Large intestine (tissue), 3 donors: ENCODE measurements around the gene CTNNA3. TPM values are rescaled to one million over a fixed set of nuclear protein-coding genes. Genes with fewer than 3 reads are reported as not detected.
"Not testable (repeated sequence)": the region's sequence is repeated elsewhere in the genome, so short reads cannot be mapped to it uniquely, and the experiment has no call there.

Experiments used
- DNase-seq, 2 donors: peaks; one replicate each; pipeline versions ENCODE4 v3.0.0 to v3.0.0-alpha.2; 2013
- H3K27ac ChIP-seq: one replicate; pipeline ENCODE4 v1.5.1; 2013; ENCODE audit warnings: low read length
- H3K27me3 ChIP-seq: 2 replicates; pipeline ENCODE4 v1.6.1; 2013; ENCODE audit warnings: low read length; ENCODE audit not compliant: control insufficient read depth, insufficient read depth
- H3K36me3 ChIP-seq: 2 replicates; pipeline ENCODE4 v1.6.1; 2013; ENCODE audit warnings: low read length; ENCODE audit not compliant: control insufficient read depth, insufficient read depth
- H3K4me1 ChIP-seq: one replicate; pipeline ENCODE4 v1.6.1; 2013; ENCODE audit warnings: low read length; ENCODE audit not compliant: control insufficient read depth, insufficient read depth
- H3K4me3 ChIP-seq: one replicate; pipeline ENCODE4 v1.5.1; 2013; ENCODE audit warnings: low read length
- H3K9me3 ChIP-seq: one replicate; pipeline ENCODE4 v1.6.1; 2013; ENCODE audit warnings: mild to moderate bottlenecking, low read depth, low read length, moderate library complexity; ENCODE audit not compliant: control insufficient read depth
- WGBS: methylation state at CpG from one replicate; pipeline ENCODE4 v1.1.5; 2013; ENCODE audit warnings: low lambda C conversion rate; ENCODE audit not compliant: insufficient coverage; 5-methylcytosine and 5-hydroxymethylcytosine counted together
- polyA plus RNA-seq: library from polyadenylated mRNA; unstranded; fragments of 120-200 nt; gene quantifications from one replicate; pipeline ENCODE4 v1.2.1, GENCODE V29; 2013

The CTNNA3 gene
- polyA plus RNA-seq, 1 donor, result 2.3 TPM

DNA sequence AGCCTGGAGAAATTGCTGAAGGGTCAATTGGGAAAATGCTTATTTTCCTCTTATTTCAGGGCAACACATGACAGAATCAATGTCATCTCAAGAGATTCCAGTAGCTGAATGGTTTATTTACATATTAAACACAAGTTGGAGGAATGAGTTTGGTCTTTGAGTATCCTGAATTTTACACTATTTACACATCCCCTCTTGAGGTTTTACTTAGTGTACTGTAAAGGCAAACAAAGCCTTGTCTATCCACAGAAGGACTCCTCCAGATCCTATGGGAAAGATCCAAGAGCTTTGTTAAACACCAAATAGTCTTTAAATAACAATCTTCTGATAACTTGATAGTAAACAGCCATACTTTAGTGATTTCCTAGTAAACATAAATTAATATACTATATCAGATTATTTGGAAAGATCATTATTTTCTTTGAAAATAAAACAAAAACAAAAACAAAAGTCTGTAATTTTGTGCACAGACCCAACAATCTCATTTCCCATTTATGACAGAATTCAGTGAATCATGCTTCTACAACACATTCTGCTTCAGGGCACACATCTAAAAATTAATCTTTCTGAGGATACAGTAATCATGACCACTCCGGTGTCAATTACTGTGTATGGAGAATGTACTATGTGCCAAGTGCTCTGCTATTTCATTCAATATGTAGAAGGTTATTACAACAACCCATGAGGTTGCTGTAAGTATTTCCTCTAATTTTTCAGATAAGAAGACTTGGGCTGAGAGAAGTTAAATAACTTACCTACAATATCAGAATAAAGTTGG, 1345.2 kb downstream of the CTNNA3 start:
- no peaks in the 10 kb centered on the region for H3K36me3 ChIP-seq
- WGBS, result no CpG with 5 or more reads among the region's 1 CpG
- no peak overlapping the region for H3K27ac ChIP-seq
- no peak overlapping the region for H3K4me3 ChIP-seq
- DNase-seq, result no peak
- no peaks in the 10 kb centered on the region for H3K9me3 ChIP-seq
- no peaks in the 10 kb centered on the region for H3K4me1 ChIP-seq
- H3K27me3 ChIP-seq, result no peaks in the 10 kb centered on the region

DNA sequence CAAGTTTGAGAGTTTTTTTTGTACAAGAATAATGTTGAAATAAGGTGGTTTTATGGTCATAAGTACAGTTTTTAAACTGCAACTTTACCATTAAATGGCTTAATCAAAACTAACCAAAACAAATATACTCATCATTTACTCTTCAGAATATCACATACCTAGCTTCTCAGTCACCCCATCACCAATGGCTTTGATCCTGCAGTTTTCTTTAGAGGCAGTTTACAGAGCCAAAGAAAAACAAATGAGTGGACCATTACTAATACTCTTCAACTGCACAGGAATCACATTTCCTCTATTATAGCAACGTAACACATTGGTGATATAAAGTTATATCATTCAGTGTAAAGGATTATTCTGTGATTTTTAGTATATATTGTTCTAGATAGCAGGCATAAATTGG, 1346.3 kb downstream of the CTNNA3 start:
- no peak for DNase-seq
- WGBS, result no CpG with 5 or more reads among the region's 1 CpG
- H3K27me3 ChIP-seq, result no peaks in the 10 kb centered on the region
- H3K4me3 ChIP-seq, result no peak overlapping the region
- no peaks in the 10 kb centered on the region for H3K36me3 ChIP-seq
- H3K9me3 ChIP-seq, result no peaks in the 10 kb centered on the region
- no peaks in the 10 kb centered on the region for H3K4me1 ChIP-seq
- H3K27ac ChIP-seq, result no peak overlapping the region

DNA sequence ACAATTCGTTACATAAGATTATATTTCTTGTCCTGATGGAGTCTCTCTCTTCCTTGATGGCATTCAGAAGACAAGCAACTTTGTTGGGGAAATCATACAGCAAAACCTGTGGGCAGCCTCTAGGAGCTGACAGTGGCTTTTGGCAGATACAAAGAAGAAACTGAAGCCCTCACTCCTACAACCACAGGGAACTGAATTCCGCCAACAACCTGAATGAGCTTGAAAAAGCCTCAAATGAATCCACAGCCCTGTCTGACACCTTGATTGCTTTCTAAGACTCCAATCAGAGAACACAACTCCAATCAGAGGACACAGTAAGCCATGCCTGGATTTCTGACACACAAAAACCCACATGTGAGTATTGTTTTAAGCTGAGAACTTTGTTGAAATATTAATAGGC, 1346.9 kb downstream of the CTNNA3 start:
- H3K4me1 ChIP-seq, result no peaks in the 10 kb centered on the region
- H3K9me3 ChIP-seq, result no peaks in the 10 kb centered on the region
- DNase-seq, result no peak
- H3K27me3 ChIP-seq, result no peaks in the 10 kb centered on the region
- no peak overlapping the region for H3K27ac ChIP-seq
- no peak overlapping the region for H3K4me3 ChIP-seq
- no peaks in the 10 kb centered on the region for H3K36me3 ChIP-seq
- WGBS, result 100% methylated on average over 1 of the region's 2 CpGs

DNA sequence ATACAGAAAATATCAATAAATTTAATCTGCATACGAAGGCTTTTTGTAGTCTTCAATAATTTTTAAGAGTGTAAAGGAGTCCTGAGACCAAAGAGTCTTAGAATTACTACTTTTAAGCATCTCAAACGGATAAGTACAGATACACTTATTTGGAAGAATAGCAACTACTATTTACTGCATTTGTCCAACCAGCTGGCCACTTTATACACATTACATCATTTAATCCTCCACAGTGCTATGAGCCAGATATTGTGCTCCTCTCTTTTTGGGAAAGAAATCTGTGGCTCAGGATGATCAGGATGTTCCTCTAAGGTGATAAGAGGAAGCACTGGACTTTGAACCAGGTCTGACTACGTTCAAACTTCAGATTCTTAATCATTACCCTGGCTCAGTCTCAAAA, 1358.8 kb downstream of the CTNNA3 start:
- Histone ChIP-seq H3K36me3 (no peaks in the 10 kb centered on the region), H3K27ac (no peak overlapping the region), H3K9me3 (no peaks in the 10 kb centered on the region), H3K4me1 (no peaks in the 10 kb centered on the region), H3K4me3 (no peak overlapping the region), H3K27me3 (no peaks in the 10 kb centered on the region)
- 88% methylated on average over 2 of the region's 3 CpGs for WGBS
- no peak for DNase-seq

DNA sequence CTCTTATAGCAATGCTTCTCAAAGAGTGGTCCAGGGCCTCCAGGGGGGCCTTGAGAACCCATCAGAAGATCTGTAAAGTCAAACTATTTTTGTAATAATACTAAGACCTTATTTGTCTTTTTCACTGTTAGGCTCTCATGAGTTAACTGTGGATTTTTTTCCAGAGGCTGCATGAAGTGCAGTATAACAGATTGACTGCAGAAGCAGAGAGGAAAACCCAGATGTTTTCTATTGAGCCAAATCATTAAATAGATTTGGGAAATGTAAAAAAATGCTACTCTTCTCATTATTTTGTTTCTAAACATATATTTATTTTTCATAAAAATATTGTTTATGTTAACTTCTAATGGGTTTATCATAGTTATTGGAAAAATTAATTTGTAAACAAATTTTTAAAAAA, 1359.2 kb downstream of the CTNNA3 start:
- no peaks in the 10 kb centered on the region for H3K36me3 ChIP-seq
- no peaks in the 10 kb centered on the region for H3K4me1 ChIP-seq
- no peak for DNase-seq
- no peak overlapping the region for H3K4me3 ChIP-seq
- no peak overlapping the region for H3K27ac ChIP-seq
- no peaks in the 10 kb centered on the region for H3K9me3 ChIP-seq
- no peaks in the 10 kb centered on the region for H3K27me3 ChIP-seq

DNA sequence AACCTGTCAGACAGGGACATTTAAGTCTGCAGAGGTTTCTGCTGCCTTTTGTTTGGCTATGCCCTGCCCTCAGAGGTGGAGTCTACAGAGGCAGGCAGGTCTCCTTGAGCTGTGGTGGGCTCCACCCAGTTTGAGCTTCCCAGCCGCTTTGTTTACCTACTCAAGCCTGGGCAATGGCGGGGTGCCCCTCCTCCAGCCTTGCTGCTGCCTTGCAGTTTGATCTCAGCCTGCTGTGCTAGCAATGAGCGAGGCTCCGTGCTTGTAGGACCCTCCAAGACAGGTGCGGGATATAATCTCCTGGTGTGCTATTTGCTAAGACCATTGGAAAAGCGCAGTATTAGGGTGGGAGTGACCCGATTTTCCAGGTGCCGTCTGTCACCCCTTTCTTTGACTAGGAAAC, 1360.2 kb downstream of the CTNNA3 start:
- H3K4me3 ChIP-seq, H3K9me3 ChIP-seq, DNase-seq, H3K27ac ChIP-seq, H3K4me1 ChIP-seq, H3K36me3 ChIP-seq, H3K27me3 ChIP-seq: not testable (repeated sequence)
- WGBS, result no CpG with 5 or more reads among the region's 8 CpGs

DNA sequence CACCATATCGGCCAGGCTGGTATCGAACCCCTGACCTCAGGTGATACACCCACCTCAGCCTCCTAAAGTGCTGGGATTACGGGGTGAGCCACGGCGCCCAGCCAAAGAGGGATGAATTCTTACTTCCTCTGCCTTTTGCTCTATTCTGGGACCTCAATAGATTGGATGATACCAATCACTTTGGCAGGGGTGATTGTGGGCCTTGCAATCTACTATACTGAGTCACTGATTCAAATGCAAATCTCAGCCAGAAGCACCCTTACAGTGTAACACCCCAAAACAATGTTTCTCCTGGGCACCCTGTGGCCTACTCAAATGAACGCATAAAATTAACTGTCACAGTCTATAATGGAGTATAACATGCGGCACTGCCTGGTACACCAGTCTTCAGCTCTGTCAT, 1366.8 kb downstream of the CTNNA3 start:
- no peaks in the 10 kb centered on the region for H3K27me3 ChIP-seq
- H3K4me3 ChIP-seq, result no peak overlapping the region
- DNase-seq, result no peak
- H3K9me3 ChIP-seq, result no peaks in the 10 kb centered on the region
- H3K36me3 ChIP-seq, result no peaks in the 10 kb centered on the region
- WGBS, result no CpG with 5 or more reads among the region's 7 CpGs
- no peaks in the 10 kb centered on the region for H3K4me1 ChIP-seq
- no peak overlapping the region for H3K27ac ChIP-seq

DNA sequence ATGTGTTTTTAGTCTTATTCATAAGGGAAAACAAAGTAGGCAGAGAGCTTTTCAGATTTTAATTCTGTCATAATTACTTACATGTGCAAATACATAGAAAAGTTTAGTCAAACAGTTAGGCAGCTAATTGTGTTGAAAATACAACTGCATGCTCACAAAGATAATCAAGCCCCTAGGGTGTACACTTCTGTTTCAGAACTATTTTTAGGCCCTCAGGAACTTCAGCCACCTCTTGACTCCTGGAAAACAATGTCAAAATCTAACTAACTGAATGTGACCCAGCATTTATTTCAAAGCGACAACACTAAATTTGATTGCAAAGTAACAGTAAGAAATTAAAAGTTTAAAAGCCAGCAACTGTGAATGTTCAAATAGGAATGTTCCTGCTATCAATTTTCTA, 1369.1 kb downstream of the CTNNA3 start:
- 80% methylated on average over 1 of the region's 1 CpG for WGBS

DNA sequence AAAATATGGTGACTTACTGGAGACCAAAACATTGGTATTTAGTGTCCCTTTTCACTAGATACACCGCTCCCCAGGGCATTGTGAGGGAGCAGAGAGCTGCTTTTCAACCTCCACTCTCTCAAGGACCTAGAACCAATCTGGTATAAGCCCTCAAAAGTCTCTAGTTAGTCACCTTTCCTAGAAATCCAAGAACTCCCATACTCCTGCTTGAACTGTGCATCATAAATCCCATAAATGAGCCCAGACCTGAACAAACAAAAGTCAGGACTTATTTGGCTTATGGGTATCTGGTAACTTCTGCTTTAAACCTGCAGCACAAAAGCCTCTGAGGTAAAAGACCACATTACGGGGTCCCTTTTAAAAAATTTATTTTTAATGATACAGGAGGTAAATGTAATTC, 1373.2 kb downstream of the CTNNA3 start:
- 100% methylated on average over 1 of the region's 2 CpGs for WGBS
- no peaks in the 10 kb centered on the region for H3K36me3 ChIP-seq
- no peak overlapping the region for H3K27ac ChIP-seq
- H3K4me1 ChIP-seq, result no peaks in the 10 kb centered on the region
- H3K4me3 ChIP-seq, result no peak overlapping the region
- H3K27me3 ChIP-seq, result no peaks in the 10 kb centered on the region
- no peak for DNase-seq
- H3K9me3 ChIP-seq, result no peaks in the 10 kb centered on the region

More for the DNA sequence above, 1369.1 kb downstream of the CTNNA3 start:
- Histone ChIP-seq H3K36me3 (no peaks in the 10 kb centered on the region), H3K27ac (no peak overlapping the region), H3K4me1 (no peaks in the 10 kb centered on the region), H3K27me3 (no peaks in the 10 kb centered on the region), H3K9me3 (no peaks in the 10 kb centered on the region), H3K4me3 (no peak overlapping the region)
- no peak for DNase-seq

DNA sequence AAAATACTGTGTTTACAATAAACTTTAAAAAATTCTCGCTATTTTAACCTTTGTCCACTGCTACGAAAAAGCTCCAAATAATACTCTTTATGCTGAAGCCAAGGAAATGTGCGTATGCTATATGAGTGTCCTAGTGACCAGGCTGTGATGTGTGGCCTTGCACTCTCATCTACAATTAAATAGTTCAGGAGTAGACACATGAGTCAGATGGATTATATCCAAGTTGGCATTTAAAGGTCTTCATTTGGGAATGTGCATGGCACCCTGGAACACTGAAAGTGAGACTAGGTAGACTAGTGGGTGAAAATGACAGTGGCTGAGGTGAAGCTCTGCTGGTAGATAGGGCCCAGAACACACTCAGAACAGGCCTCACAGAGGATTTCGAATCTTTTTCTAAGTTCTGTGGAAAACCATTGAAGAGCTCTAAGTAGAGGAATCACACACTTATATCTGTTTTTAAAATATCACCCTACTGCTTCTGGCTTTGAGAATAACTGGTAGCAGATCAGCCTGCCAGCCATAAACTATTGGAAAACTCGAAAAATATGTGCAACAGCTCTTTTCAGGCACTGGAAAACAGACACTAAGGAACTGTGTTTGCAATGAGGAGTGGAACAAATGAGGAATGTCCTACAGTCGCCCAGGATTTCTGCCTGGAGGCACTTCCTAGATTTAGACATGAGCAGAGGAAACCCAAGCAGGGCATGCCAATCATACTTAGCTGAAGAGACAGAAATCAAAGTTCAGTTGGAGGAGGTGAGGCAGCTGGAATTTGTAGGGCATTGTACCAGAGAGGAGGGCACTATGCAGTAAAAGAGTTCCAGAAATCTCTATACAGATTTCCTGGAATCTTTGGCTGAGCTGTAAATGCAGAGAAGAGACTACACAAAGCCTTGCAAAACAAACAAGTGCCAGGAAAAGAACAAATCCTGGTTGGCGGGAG, 1374.0 kb downstream of the CTNNA3 start:
- Histone ChIP-seq H3K4me3 (no peak overlapping the region), H3K36me3 (no peaks in the 10 kb centered on the region), H3K27ac (no peak overlapping the region), H3K27me3 (no peaks in the 10 kb centered on the region), H3K9me3 (no peaks in the 10 kb centered on the region), H3K4me1 (no peaks in the 10 kb centered on the region)
- WGBS, result 100% methylated on average over 2 of the region's 7 CpGs
- DNase-seq, result no peak
